ENCODE measurements around the gene HEY2.

GRCh38 chr6:125753218-125753936 lies 3.9 kb downstream of the HEY2 start:
- TF ChIP-seq CTCF (conservative IDR thresholded peaks at IDR 0.05) = peak; percentile 59
- no peak for TF ChIP-seq ZFX (IDR thresholded peaks at IDR 0.05)

All from C4-2B (cell line).